SU-DHL-6 (cell line): ENCODE results near the gene RAD51B.

Source experiments
- H2AFZ ChIP-seq: fragments of 200-600 bp; sonication (generic); 2 replicates; pipeline ENCODE4 v1.6.1; 2014; ENCODE audit warnings: low read depth, mild to moderate bottlenecking, moderate library complexity, mixed read lengths, antibody characterized with exemption, low read length; ENCODE audit not compliant: severe bottlenecking
- H3F3A ChIP-seq: fragments of 200-600 bp; shearing (Covaris generic); 2 replicates; pipeline ENCODE4 v1.6.0; 2016; ENCODE audit warnings: antibody characterized with exemption, mild to moderate bottlenecking; ENCODE audit not compliant: insufficient read depth
- H3K27ac ChIP-seq: fragments of 200-600 bp; sonication (generic); 2 replicates; pipeline ENCODE4 v1.5.1; 2016; ENCODE audit warnings: low read depth, mild to moderate bottlenecking, low read length, moderate library complexity, mixed read lengths
- H3K27me3 ChIP-seq: fragments of 200-600 bp; sonication (generic), shearing (Covaris generic); 2 replicates; pipeline ENCODE4 v1.6.0; 2014; ENCODE audit warnings: mild to moderate bottlenecking, low read length
- H3K36me3 ChIP-seq: fragments of 200-600 bp; sonication (generic); 2 replicates; pipeline ENCODE4 v1.6.1; 2014; ENCODE audit warnings: mild to moderate bottlenecking, low read length, mixed read lengths
- H3K4me2 ChIP-seq: fragments of 300-600, 200-600 bp; shearing (Covaris generic), sonication (generic); 2 replicates; pipeline ENCODE4 v1.6.0; 2014; ENCODE audit warnings: low read length, low read depth, mild to moderate bottlenecking; ENCODE audit not compliant: poor library complexity, severe bottlenecking
- H3K4me3 ChIP-seq: fragments of 200-600 bp; sonication (generic); 2 replicates; pipeline ENCODE4 v1.5.1; 2014; ENCODE audit warnings: antibody characterized with exemption, low read length, mild to moderate bottlenecking, mixed read lengths; ENCODE audit not compliant: insufficient read depth, poor library complexity, severe bottlenecking
- H3K79me2 ChIP-seq: fragments of 200-600 bp; sonication (generic); 2 replicates; pipeline ENCODE4 v1.6.1; 2014; ENCODE audit warnings: mild to moderate bottlenecking, low read length, moderate library complexity; ENCODE audit not compliant: insufficient read depth
- H3K9ac ChIP-seq: fragments of 200-600 bp; sonication (generic); 2 replicates; pipeline ENCODE4 v1.7.0; 2014; ENCODE audit warnings: mild to moderate bottlenecking, low read length
- H3K9me2 ChIP-seq: fragments of 200-600 bp; sonication (generic); replicated peaks from 2 replicates; pipeline ENCODE4 v1.6.1; 2014; ENCODE audit warnings: low read length; ENCODE audit not compliant: insufficient read depth
- H3K9me3 ChIP-seq: fragments of 200-600 bp; sonication (generic); 2 replicates; pipeline ENCODE4 v1.6.1; 2014; ENCODE audit warnings: low read length, mixed read lengths; ENCODE audit not compliant: insufficient read depth
- H4K20me1 ChIP-seq: fragments of 200-600 bp; sonication (generic); 2 replicates; pipeline ENCODE4 v1.6.1; 2014; ENCODE audit warnings: low read depth, mild to moderate bottlenecking, antibody characterized with exemption, low read length, moderate library complexity, mixed read lengths
- EZH2phosphoT487 ChIP-seq: fragments of 200-600 bp; sonication (generic), shearing (Covaris generic); conservative IDR thresholded peaks from 2 replicates; pipeline ENCODE4 v1.6.1; 2018; ENCODE audit warnings: mild to moderate bottlenecking, antibody characterized with exemption, low read length, moderate library complexity, mixed read lengths
- TF ChIP-seq, protein P1 (sequence below): fragments of 200-600 bp; sonication (generic); IDR thresholded peaks from one replicate; pipeline ENCODE4 v1.5.1; 2017; ENCODE audit warnings: antibody characterized with exemption, mild to moderate bottlenecking, low read length, moderate library complexity; ENCODE audit not compliant: insufficient read depth, poor library complexity, severe bottlenecking

RAD51B gene

DNA sequence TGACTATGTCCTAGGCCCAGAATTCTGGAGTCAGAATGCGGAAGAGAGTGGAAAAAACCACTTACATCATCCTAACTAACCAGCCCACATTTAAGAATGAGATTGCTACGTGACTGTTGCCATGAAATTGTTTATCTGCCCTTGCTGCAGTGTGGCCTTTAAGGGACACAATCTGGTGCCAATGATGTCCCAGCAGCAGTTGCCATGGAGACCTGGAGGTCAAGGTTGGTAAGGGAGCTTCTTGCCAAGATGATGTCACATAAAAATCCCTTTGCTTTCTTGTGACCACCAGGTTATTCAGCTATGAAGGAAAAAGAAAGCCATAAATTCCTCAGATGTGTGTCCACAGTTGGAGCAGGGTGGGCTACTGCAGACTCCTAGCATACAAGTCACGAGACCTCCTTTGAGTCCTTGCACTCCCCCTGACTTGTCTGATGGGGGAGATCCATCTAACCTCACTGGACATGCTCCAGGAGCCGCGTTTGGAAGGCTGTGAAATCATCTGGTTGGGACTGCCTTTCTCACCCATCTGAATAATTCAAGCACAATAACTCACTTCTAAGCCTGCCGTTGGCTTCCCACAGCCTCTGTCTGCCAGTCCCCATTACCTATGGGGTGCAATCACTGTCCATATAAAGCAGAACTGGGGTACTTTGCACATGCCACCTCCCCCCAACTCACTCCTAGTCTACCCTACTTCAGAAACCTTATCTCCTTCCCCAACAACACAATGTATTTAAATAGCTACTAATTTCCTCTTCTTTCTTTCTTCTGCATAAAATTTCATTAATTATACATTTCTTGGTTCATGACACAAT is 807.7 kb downstream of the RAD51B start:
- H2AFZ ChIP-seq, result no peak overlapping the region
- TF ChIP-seq, protein P1, sequence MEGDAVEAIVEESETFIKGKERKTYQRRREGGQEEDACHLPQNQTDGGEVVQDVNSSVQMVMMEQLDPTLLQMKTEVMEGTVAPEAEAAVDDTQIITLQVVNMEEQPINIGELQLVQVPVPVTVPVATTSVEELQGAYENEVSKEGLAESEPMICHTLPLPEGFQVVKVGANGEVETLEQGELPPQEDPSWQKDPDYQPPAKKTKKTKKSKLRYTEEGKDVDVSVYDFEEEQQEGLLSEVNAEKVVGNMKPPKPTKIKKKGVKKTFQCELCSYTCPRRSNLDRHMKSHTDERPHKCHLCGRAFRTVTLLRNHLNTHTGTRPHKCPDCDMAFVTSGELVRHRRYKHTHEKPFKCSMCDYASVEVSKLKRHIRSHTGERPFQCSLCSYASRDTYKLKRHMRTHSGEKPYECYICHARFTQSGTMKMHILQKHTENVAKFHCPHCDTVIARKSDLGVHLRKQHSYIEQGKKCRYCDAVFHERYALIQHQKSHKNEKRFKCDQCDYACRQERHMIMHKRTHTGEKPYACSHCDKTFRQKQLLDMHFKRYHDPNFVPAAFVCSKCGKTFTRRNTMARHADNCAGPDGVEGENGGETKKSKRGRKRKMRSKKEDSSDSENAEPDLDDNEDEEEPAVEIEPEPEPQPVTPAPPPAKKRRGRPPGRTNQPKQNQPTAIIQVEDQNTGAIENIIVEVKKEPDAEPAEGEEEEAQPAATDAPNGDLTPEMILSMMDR, result no peak
- no peak for TF ChIP-seq EZH2phosphoT487
- H3K9ac ChIP-seq, result no peak overlapping the region
- no peaks in the 10 kb centered on the region for H3K9me3 ChIP-seq
- H3K4me3 ChIP-seq, result no peak overlapping the region
- H3K27ac ChIP-seq, result no peak overlapping the region
- H3K79me2 ChIP-seq, result no peaks in the 10 kb centered on the region
- H3K27me3 ChIP-seq, result no peaks in the 10 kb centered on the region
- no peaks in the 10 kb centered on the region for H4K20me1 ChIP-seq
- no peaks in the 10 kb centered on the region for H3F3A ChIP-seq
- no peak overlapping the region for H3K4me2 ChIP-seq
- no peaks in the 10 kb centered on the region for H3K9me2 ChIP-seq
- H3K36me3 ChIP-seq, result no peaks in the 10 kb centered on the region

DNA sequence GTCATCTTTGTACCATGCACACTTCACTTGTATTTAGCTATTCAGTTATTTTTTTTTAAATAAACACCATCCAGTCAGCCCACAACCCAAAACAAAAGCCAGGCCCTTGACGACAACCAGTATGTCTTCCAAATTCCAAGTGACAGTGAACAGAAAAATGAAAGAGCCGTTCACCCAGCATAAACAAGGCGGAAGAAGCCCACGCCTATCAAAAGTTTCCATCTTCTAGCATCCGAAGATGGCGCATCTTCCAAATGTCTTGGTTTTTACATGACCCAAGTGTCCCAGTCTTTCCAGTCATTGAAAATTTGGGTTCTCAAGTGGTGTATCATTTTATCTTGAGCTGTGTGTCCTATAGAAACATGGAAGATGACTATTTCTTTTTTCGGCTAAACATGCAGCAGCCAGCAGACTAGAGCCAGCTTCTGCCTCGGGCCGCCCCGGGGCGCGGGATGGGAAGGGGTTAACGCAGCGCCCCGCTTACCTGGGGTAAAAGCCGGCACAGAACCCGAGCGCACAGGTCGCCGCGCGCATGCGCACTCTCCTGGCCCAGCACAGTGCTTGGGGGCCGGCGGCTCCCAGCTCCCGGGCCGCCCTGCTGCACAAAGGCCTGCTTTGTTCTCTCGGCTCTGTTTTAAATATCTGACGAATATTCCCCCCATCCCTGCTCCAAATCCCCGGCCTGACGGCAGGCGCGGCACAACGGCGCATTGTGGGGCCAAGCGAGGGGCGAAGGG is 808.5 kb downstream of the RAD51B start:
- Histone ChIP-seq H3K27me3 (no peaks in the 10 kb centered on the region), H4K20me1 (no peaks in the 10 kb centered on the region), H3K27ac (no peak overlapping the region), H3F3A (no peaks in the 10 kb centered on the region), H3K4me3 (no peak overlapping the region), H3K9me3 (no peaks in the 10 kb centered on the region), H3K79me2 (no peaks in the 10 kb centered on the region), H3K36me3 (no peaks in the 10 kb centered on the region), H3K4me2 (no peak overlapping the region), H3K9ac (no peak overlapping the region), H3K9me2 (no peaks in the 10 kb centered on the region), H2AFZ (no peak overlapping the region)
- TF ChIP-seq, protein P1, result no peak
- TF ChIP-seq EZH2phosphoT487, result no peak

DNA sequence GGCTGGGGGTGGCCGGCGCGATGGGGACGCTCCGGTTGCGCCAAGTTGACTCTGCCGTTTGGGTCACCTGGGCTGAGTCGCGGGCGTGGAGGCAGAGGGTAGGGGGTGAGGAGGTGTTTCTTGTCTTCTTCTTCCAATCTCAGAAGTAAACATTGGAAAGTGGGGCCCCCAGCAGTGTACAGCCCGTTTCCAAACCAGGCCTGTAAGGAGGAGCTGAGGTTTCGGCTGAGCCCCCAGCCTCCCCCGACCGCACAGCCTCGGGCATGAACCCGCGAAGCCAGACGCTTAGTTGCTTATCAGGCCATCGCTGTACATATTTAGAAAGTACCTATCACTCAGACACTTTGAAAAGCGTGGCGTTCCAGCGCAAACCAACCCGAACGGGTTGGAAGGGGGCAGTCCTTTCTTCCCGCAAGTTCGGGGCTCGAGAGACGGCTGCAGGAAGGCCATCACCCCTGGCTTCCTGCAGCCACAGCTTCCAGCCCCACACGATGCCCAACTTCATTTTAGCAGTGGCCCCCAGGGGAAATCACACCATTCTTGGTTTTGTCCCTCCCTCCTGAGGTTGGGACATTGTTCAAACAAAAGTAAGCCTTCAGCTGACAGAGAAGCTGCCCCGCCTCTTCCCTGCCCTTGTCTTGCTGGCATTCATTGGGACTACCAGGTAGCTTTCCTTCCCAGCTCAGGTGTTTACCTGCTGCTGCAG is 809.2 kb downstream of the RAD51B start:
- H4K20me1 ChIP-seq, result no peaks in the 10 kb centered on the region
- H3F3A ChIP-seq, result no peaks in the 10 kb centered on the region
- no peak overlapping the region for H3K9ac ChIP-seq
- no peaks in the 10 kb centered on the region for H3K9me2 ChIP-seq
- H2AFZ ChIP-seq, result no peak overlapping the region
- no peak overlapping the region for H3K27ac ChIP-seq
- no peaks in the 10 kb centered on the region for H3K27me3 ChIP-seq
- H3K4me2 ChIP-seq, result no peak overlapping the region
- TF ChIP-seq, protein P1, result no peak
- TF ChIP-seq EZH2phosphoT487, result no peak
- H3K79me2 ChIP-seq, result no peaks in the 10 kb centered on the region
- H3K36me3 ChIP-seq, result no peaks in the 10 kb centered on the region
- no peaks in the 10 kb centered on the region for H3K9me3 ChIP-seq
- no peak overlapping the region for H3K4me3 ChIP-seq
